Measurements from ENCODE around the gene TRAPPC14.

TRAPPC14 gene

GRCh38 chr7:100157334-100158228 lies 942 bp downstream of the TRAPPC14 start (continued):
- TF ChIP-seq ZNF501 (tag by site-specific recombination; IDR thresholded peaks at IDR 0.05): no peak

GRCh38 chr7:100157069-100157333 lies 1.5 kb downstream of the TRAPPC14 start:
- POLR2A ChIA-PET: interaction anchor here (0.6 to 4.3 kb wide), 9 partner anchors 8 to 1072 kb away, joined by 3 to 38 read pairs (median 3); partner anchors contain the start of genes GPC2, LAMTOR4, MBLAC1 and MEPCE
- CTCF ChIA-PET: interaction anchor here (0.5 to 1.8 kb wide), 5 partner anchors 24 to 568 kb away, joined by 3 to 5 read pairs (median 3); no protein-coding TSS in a partner anchor
- TF ChIP-seq IKZF3 (tag by site-specific recombination; IDR thresholded peaks at IDR 0.05) (peak; percentile 10; the same call in 1 of the 2 replicates), GLIS2 (tag by site-specific recombination; IDR thresholded peaks at IDR 0.05) (0 out of 2 replicates have a peak, but pooled peaks have one; percentile 28), ZNF626 (tag by site-specific recombination; IDR thresholded peaks at IDR 0.05) (no peak), ZBTB11 (tag by site-specific recombination; conservative IDR thresholded peaks at IDR 0.05; ENCODE audit: low read depth) (0 out of 2 replicates have a peak, but pooled peaks have one; percentile 70), REST (tag by site-specific recombination; IDR thresholded peaks at IDR 0.05) (peak; percentile 74)
- TF ChIP-seq, protein P1, sequence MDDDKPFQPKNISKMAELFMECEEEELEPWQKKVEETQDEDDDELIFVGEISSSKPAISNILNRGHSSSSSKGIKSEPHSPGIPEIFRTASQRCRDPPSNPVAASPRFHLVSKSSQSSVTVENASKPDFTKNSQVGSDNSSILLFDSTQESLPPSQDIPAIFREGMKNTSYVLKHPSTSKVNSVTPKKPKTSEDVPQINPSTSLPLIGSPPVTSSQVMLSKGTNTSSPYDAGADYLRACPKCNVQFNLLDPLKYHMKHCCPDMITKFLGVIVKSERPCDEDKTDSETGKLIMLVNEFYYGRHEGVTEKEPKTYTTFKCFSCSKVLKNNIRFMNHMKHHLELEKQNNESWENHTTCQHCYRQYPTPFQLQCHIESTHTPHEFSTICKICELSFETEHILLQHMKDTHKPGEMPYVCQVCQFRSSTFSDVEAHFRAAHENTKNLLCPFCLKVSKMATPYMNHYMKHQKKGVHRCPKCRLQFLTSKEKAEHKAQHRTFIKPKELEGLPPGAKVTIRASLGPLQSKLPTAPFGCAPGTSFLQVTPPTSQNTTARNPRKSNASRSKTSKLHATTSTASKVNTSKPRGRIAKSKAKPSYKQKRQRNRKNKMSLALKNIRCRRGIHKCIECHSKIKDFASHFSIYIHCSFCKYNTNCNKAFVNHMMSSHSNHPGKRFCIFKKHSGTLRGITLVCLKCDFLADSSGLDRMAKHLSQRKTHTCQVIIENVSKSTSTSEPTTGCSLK (tag by site-specific recombination; IDR thresholded peaks at IDR 0.05): no peak
- peaks cover 4 to 48% of the 10 kb centered on the region in 2 experiments; a peak in 2 of 3 replicates for H3K36me3 ChIP-seq (ENCODE audit: control insufficient read depth in 2 of 2, insufficient read depth in 1 of 2, low read length in 2 of 2)
- no peaks in the 10 kb centered on the region for H3K4me1 ChIP-seq (ENCODE audit: control insufficient read depth, insufficient read depth, low read length)
- H3K9me3 ChIP-seq (ENCODE audit: control insufficient read depth, insufficient read depth, low read depth, low read length): no peaks in the 10 kb centered on the region
- no peak overlapping the region for H3K27ac ChIP-seq (ENCODE audit: extremely low read depth, low read depth, low read length)
- no peak overlapping the region for H3K4me3 ChIP-seq (ENCODE audit: low read depth, low read length)

DNA sequence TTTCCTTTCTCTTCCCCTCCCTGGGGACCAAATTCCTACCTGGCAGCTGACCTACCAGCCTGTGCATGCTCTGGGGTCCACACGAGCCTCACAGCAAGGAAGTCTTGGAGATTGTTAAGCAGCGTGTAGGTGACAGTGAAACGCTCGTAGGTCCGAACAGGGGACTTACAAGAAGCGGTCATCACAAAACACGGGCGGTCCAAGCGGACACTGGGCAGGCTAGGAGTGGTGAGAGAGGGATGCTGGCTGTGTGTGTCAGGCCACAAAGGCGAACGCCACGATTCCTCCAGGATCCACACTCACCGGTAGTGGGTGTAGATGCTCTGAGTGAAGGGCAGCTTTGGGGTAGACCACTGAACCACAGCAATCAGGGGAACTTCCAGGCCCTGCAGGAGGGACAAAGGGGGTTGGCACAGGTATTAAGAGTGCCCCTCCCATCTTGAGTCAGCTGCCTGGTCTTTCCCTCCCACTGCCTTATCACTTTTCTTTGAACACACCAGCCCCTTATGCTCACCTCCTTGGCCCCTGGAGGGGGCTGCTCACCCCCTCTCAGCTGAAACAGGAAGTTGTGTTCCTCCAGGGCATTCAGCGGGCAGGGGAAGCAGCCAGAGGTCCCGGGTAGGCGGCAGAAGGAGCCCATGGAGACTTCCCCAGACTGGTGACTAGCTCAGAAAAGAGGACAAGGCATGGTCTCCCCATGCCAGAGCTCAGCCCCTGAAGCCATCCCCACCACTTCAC lies 2.0 kb downstream of the TRAPPC14 start:
- no peaks in the 10 kb centered on the region for H3K9me3 ChIP-seq (ENCODE audit: control insufficient read depth, insufficient read depth, low read depth, low read length)
- ChIA-PET CTCF (interaction anchor here (0.5 to 1.8 kb wide), 6 partner anchors 20 to 568 kb away, joined by 3 to 5 read pairs (median 3); no protein-coding TSS in a partner anchor), POLR2A (interaction anchor here (0.6 to 4.3 kb wide), 8 partner anchors 8 to 1072 kb away, joined by 3 to 38 read pairs (median 3); partner anchors contain the start of genes GPC2, LAMTOR4, MBLAC1 and MEPCE)
- no peaks in the 10 kb centered on the region for H3K4me1 ChIP-seq (ENCODE audit: control insufficient read depth, insufficient read depth, low read length)
- H3K4me3 ChIP-seq (ENCODE audit: low read depth, low read length): no peak overlapping the region
- H3K27ac ChIP-seq (ENCODE audit: extremely low read depth, low read depth, low read length): no peak overlapping the region
- H3K36me3 ChIP-seq (ENCODE audit: control insufficient read depth in 2 of 2, insufficient read depth in 1 of 2, low read length in 2 of 2): peaks cover 9 to 53% of the 10 kb centered on the region in 2 experiments; a peak in 2 of 3 replicates
- TF ChIP-seq FEZF1 (tag by site-specific recombination; IDR thresholded peaks at IDR 0.05) (no peak), ZNF114 (tag by site-specific recombination; IDR thresholded peaks at IDR 0.05) (no peak), HOXC10 (CRISPR knock-in tag; IDR thresholded peaks at IDR 0.05) (no peak), ZIC2 (tag by site-specific recombination; IDR thresholded peaks at IDR 0.05) (no peak), ZNF544 (tag by site-specific recombination; IDR thresholded peaks at IDR 0.05) (no peak), ZNF398 (tag by site-specific recombination; IDR thresholded peaks at IDR 0.05) (peak; percentile 45; the same call in 1 of the 2 replicates), PRDM10 (tag by site-specific recombination; IDR thresholded peaks at IDR 0.05) (peak; percentile 75)

Data from HEK293 (cell line).